Measurements from ENCODE around the gene ERC1.

- TF ChIP-seq ZNF629 (tag by site-specific recombination; IDR thresholded peaks at IDR 0.05), result no peak
- TF ChIP-seq PBX3 (CRISPR knock-in tag; IDR thresholded peaks at IDR 0.05), result no peak
Measured at GRCh38 chr12:1459339-1459738, 468.3 kb downstream of the ERC1 start.
